PC-3 (cell line): ENCODE results near the gene SLC13A2. TPM values are rescaled to one million over a fixed set of nuclear protein-coding genes. Genes with fewer than 3 reads are reported as not detected.

Experiments used
- ATAC-seq: fragments of 200-7000 bp; cut with Tn5 transposase; 2 replicates; pipeline ENCODE4 v1.9.1; 2020; ENCODE audit warnings: mild to moderate bottlenecking, moderate library complexity
- BruUV-seq: library from RNA; stranded (reverse); fragments of 400-500 nt; replicated peaks from 2 replicates; lab custom pipeline; 2021; lab: Mats Ljungman, UMichigan
- CTCF ChIA-PET: fragments of 300-600 bp; sonication (Branson Sonifier 250); formaldehyde crosslinking; loops from one replicate; lab custom pipeline; 2022; ENCODE audit warnings: antibody characterized with exemption; lab: Charles Lee
- POLR2A ChIA-PET: fragments of 300-600 bp; sonication (Branson Sonifier 250); formaldehyde crosslinking; loops from one replicate; lab custom pipeline; 2022; ENCODE audit warnings: antibody characterized with exemption; ENCODE audit not compliant: unreplicated experiment; lab: Charles Lee
- DNase-seq: peaks from one replicate; pipeline ENCODE4 v3.0.0-alpha.2; 2015
- H2AFZ ChIP-seq: fragments of 300-600 bp; sonication (generic); 2 replicates; pipeline ENCODE4 v1.6.0; 2016; ENCODE audit warnings: antibody characterized with exemption, low read length
- H3F3A ChIP-seq: fragments of 300-600 bp; sonication (generic); one replicate; pipeline ENCODE4 v1.6.0; 2017; ENCODE audit warnings: antibody characterized with exemption, low read length, control low read depth, mild to moderate bottlenecking; ENCODE audit not compliant: unreplicated experiment
- H3K27ac ChIP-seq: fragments of 300-600 bp; sonication (generic); 2 replicates; pipeline ENCODE4 v1.5.1; 2016; ENCODE audit warnings: mild to moderate bottlenecking, low read length
- H3K27me3 ChIP-seq: fragments of 300-600 bp; sonication (generic); 2 replicates; pipeline ENCODE4 v1.6.1; 2016; ENCODE audit warnings: low read length, mixed read lengths
- H3K36me3 ChIP-seq: fragments of 300-600 bp; sonication (generic); 2 replicates; pipeline ENCODE4 v1.6.1; 2016; ENCODE audit warnings: low read depth, mixed run types, low read length, mixed read lengths
- H3K4me1 ChIP-seq: fragments of 300-600 bp; sonication (generic); 2 replicates; pipeline ENCODE4 v1.5.1; 2016; ENCODE audit warnings: low read length; ENCODE audit not compliant: insufficient read depth
- H3K4me2 ChIP-seq: fragments of 300-600 bp; sonication (generic); 2 replicates; pipeline ENCODE4 v1.6.0; 2016; ENCODE audit warnings: low read length
- H3K4me3 ChIP-seq: fragments of 300-600 bp; sonication (generic); 2 replicates; pipeline ENCODE4 v1.5.1; 2016; ENCODE audit warnings: mild to moderate bottlenecking, low read length, mixed read lengths
- H3K79me2 ChIP-seq: fragments of 300-600 bp; sonication (generic); 2 replicates; pipeline ENCODE4 v1.6.1; 2017; ENCODE audit warnings: low read length, mixed read lengths
- H3K9ac ChIP-seq: fragments of 300-600 bp; sonication (generic); 2 replicates; pipeline ENCODE4 v1.6.0; 2016; ENCODE audit warnings: mild to moderate bottlenecking, low read length
- H3K9me2 ChIP-seq: fragments of 300-600 bp; sonication (generic); replicated peaks from 2 replicates; pipeline ENCODE4 v1.6.1; 2016; ENCODE audit warnings: mixed run types, low read length, mixed read lengths
- H3K9me3 ChIP-seq: fragments of 300-600 bp; sonication (generic); 2 replicates; pipeline ENCODE4 v1.6.1; 2016; ENCODE audit warnings: low read length, mixed read lengths
- H4K20me1 ChIP-seq: fragments of 300-600 bp; sonication (generic); 2 replicates; pipeline ENCODE4 v1.6.1; 2016; ENCODE audit warnings: low read length, mixed read lengths
- CTCF ChIP-seq: fragments of 300-600 bp; sonication (generic); conservative IDR thresholded peaks from 2 replicates; pipeline ENCODE4 v1.5.1; 2017; ENCODE audit warnings: antibody characterized with exemption, low read depth, mild to moderate bottlenecking, low read length
- EZH2 ChIP-seq: fragments of 300-600 bp; sonication (generic); IDR thresholded peaks from one replicate; pipeline ENCODE4 v1.6.1; 2017; ENCODE audit warnings: antibody characterized with exemption, mild to moderate bottlenecking, low read length; ENCODE audit not compliant: unreplicated experiment
- EZH2phosphoT487 ChIP-seq: fragments of 300-600 bp; sonication (generic); IDR thresholded peaks from 2 replicates; pipeline ENCODE4 v1.6.1; 2018; ENCODE audit warnings: mild to moderate bottlenecking, antibody characterized with exemption, low read length, borderline replicate concordance
- intact Hi-C: fragments of 100-400 bp; cut with micrococcal nuclease; formaldehyde crosslinking; loops from 2 replicates; pipeline ENCODE4 v1.9.0; 2023
- total RNA-seq: library from RNA; depleted of rRNA; stranded (reverse); fragments of >200 nt; gene quantifications from 2 replicates; pipeline ENCODE4 v1.2.3, GENCODE V29; 2014

SLC13A2 gene
- total RNA-seq, 1 experiment from 2014 or later, result not detected

GRCh38 chr17:28478712-28479615 is 5.5 kb downstream of the SLC13A2 start:
- H3F3A ChIP-seq, result no peaks in the 10 kb centered on the region
- no TSS peak for BruUV-seq
- no peak overlapping the region for H3K4me2 ChIP-seq
- CTCF ChIA-PET, result no interaction called here
- H3K36me3 ChIP-seq, result no peaks in the 10 kb centered on the region
- no peak overlapping the region for H3K4me3 ChIP-seq
- POLR2A ChIA-PET, result no interaction called here
- H3K27me3 ChIP-seq, result no peaks in the 10 kb centered on the region
- DNase-seq (peak; percentile 4), ATAC-seq (no peak)
- no peak overlapping the region for H3K9ac ChIP-seq
- intact Hi-C loops, result no loop called here
- no peaks in the 10 kb centered on the region for H3K79me2 ChIP-seq
- no peaks in the 10 kb centered on the region for H3K9me3 ChIP-seq
- H3K4me1 ChIP-seq, result no peaks in the 10 kb centered on the region
- no peak overlapping the region for H3K27ac ChIP-seq
- H2AFZ ChIP-seq, result no peak overlapping the region
- no peaks in the 10 kb centered on the region for H4K20me1 ChIP-seq
- TF ChIP-seq CTCF, result no peak
- H3K9me2 ChIP-seq, result no peaks in the 10 kb centered on the region

- H3K4me3 ChIP-seq, result no peak overlapping the region
- intact Hi-C loops, result no loop called here
- no peaks in the 10 kb centered on the region for H3K79me2 ChIP-seq
- no peak overlapping the region for H3K4me2 ChIP-seq
- ATAC-seq (no peak), DNase-seq (no peak)
- H3K9me3 ChIP-seq, result no peaks in the 10 kb centered on the region
- H3K9me2 ChIP-seq, result no peaks in the 10 kb centered on the region
- ChIA-PET POLR2A (no interaction called here), CTCF (no interaction called here)
- no peaks in the 10 kb centered on the region for H3F3A ChIP-seq
- H3K9ac ChIP-seq, result no peak overlapping the region
- no peak overlapping the region for H2AFZ ChIP-seq
- no TSS peak for BruUV-seq
- H3K36me3 ChIP-seq, result no peaks in the 10 kb centered on the region
- no peak overlapping the region for H3K27ac ChIP-seq
- H4K20me1 ChIP-seq, result no peaks in the 10 kb centered on the region
- H3K27me3 ChIP-seq, result no peaks in the 10 kb centered on the region
- no peak for TF ChIP-seq EZH2
- no peak for TF ChIP-seq EZH2phosphoT487
- no peak for TF ChIP-seq CTCF
- no peaks in the 10 kb centered on the region for H3K4me1 ChIP-seq
Observed at GRCh38 chr17:28480278-28480677, 6.8 kb downstream of the SLC13A2 start.

GRCh38 chr17:28480799-28481571 is 7.5 kb downstream of the SLC13A2 start:
- Histone ChIP-seq H3K27me3 (no peaks in the 10 kb centered on the region), H3K9ac (no peak overlapping the region), H3K4me2 (no peak overlapping the region), H3K27ac (no peak overlapping the region), H3F3A (no peaks in the 10 kb centered on the region), H3K36me3 (no peaks in the 10 kb centered on the region), H3K4me1 (no peaks in the 10 kb centered on the region), H3K9me3 (no peaks in the 10 kb centered on the region), H4K20me1 (no peaks in the 10 kb centered on the region), H3K4me3 (no peak overlapping the region), H3K9me2 (no peaks in the 10 kb centered on the region), H2AFZ (no peak overlapping the region), H3K79me2 (no peaks in the 10 kb centered on the region)
- DNase-seq (no peak), ATAC-seq (no peak)
- ChIA-PET CTCF (no interaction called here), POLR2A (no interaction called here)
- TF ChIP-seq CTCF (no peak), EZH2 (no peak), EZH2phosphoT487 (no peak)
- intact Hi-C loops, result no loop called here
- BruUV-seq, result no TSS peak
